SKM-1 treated with dmso at 0.1 percent for 144 hours (cell line): ENCODE data around the gene WEE2.
"Not testable (repeated sequence)": the region's sequence is repeated elsewhere in the genome, so short reads cannot be mapped to it uniquely, and the experiment has no call there.

Source experiments
- DNase-seq: peaks from one replicate; lab custom pipeline; 2025; ENCODE audit not compliant: unreplicated experiment; lab: John Stamatoyannopoulos, UW

The WEE2 gene

GRCh38 chr7:141770083-141770583, 62.0 kb downstream of the WEE2 start:
- DNase-seq, result not testable (repeated sequence)

DNA sequence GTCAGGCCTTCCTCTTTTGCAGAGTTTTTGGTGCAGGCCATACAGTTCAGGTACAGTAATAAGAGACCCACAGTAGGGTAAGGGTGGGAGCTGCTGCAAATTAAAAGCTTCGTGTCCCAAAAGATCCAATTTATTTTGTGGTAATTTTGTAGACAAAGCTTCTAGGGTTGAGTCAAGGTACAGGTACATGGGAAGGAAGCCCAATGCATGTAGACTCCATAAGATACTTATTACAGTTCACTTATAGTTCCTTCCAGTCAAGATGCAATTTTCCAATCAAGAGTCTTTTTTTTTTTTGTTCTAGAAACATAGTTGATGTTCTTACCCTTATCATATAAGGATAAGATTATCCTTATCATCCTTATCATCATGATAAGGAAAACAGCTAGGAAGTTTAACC, 68.2 kb downstream of the WEE2 start, which contains the start of gene TAS2R4:
TAS2R4 (plus strand) TSS at position 301 of the 400 bp plus-strand sequence. CDS start 1,815 bp downstream, outside the sequence.
- no peak for DNase-seq
